ENCODE results near the gene BIK. TPM values are rescaled to one million over a fixed set of nuclear protein-coding genes. Genes with fewer than 3 reads are reported as not detected.

The BIK gene
- total and polyA plus RNA-seq, 2 experiments from 2014 or later, result 9.6 to 9.8 TPM

GRCh38 chr22:43066134-43066533 lies 44.4 kb upstream of the BIK start (continued):
- no peak for TF ChIP-seq REST (IDR thresholded peaks at IDR 0.05; ENCODE audit: unreplicated experiment)
- no peak for TF ChIP-seq EZH2 (IDR thresholded peaks at IDR 0.05; ENCODE audit: low read depth, unreplicated experiment)
- TF ChIP-seq JUNB (IDR thresholded peaks at IDR 0.05; ENCODE audit: unreplicated experiment), result no peak
- no peak for TF ChIP-seq ETS1 (IDR thresholded peaks at IDR 0.05)

DNA sequence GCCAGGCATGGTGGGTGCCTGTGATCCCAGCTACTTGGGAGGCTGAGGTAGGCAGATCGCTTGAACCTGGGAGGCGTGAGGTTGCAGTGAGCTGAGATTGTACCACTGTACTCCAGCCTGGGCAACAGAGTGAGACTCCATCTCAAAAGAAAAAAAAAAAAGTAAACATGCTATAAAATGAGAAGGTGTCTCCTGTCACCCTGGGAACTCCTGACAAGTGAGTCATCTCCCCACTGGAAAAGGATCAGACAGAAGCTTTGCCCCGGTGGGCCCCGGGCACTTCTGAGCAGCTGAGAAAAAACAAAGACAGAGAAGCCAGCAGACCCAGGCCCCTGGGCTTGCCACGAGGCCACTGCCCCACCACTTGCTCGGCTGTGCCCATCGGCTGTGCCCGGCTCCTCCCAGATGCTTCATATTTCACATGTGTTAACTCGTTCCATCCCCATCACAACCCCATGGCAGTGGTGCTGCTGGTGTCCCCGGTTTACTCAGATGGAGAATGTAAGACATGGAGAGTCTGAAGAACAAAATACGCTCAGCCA lies 43.6 kb upstream of the BIK start:
- no peak overlapping the region for H3K27ac Mint-ChIP-seq
- H3K4me1 ChIP-seq (ENCODE audit: insufficient read depth), result no peaks in the 10 kb centered on the region
- no peak overlapping the region for H3K4me2 ChIP-seq
- H4K20me1 ChIP-seq (replicated peaks; ENCODE audit: insufficient read depth), result no peaks in the 10 kb centered on the region
- no peaks in the 10 kb centered on the region for H3K36me3 Mint-ChIP-seq (ENCODE audit: low read depth)
- DNase-seq (ENCODE audit: low spot score) (no peak), ATAC-seq (no peak)
- TF ChIP-seq CTCF (conservative IDR thresholded peaks at IDR 0.05; ENCODE audit: low read depth in 2 of 2) (no peak), JUNB (IDR thresholded peaks at IDR 0.05; ENCODE audit: unreplicated experiment) (no peak), POLR2AphosphoS5 (IDR thresholded peaks at IDR 0.05; ENCODE audit: low read depth) (no peak)
- H3F3A ChIP-seq (replicated peaks; ENCODE audit: low read depth), result no peaks in the 10 kb centered on the region
- H3K27ac ChIP-seq (ENCODE audit: low read depth), result no peak overlapping the region
- no peaks in the 10 kb centered on the region for H3K9me2 ChIP-seq (ENCODE audit: insufficient read depth)
- H3K4me3 ChIP-seq, result no peak overlapping the region
- H3K9me3 Mint-ChIP-seq, result no peaks in the 10 kb centered on the region
- no peak overlapping the region for H3K4me3 Mint-ChIP-seq
- H3K36me3 ChIP-seq (ENCODE audit: insufficient read depth), result no peaks in the 10 kb centered on the region
- H3K79me2 ChIP-seq (replicated peaks; ENCODE audit: insufficient read depth), result no peaks in the 10 kb centered on the region
- H3K27me3 ChIP-seq (ENCODE audit: insufficient read depth), result no peaks in the 10 kb centered on the region
- H2AFZ ChIP-seq, result no peak overlapping the region
- no peaks in the 10 kb centered on the region for H3K4me1 Mint-ChIP-seq
- H3K27me3 Mint-ChIP-seq (ENCODE audit: insufficient read depth, low read depth, poor library complexity), result peaks cover 2% of the 10 kb centered on the region
